Upper lobe of right lung (tissue), 1 donor: ENCODE results near the gene ATP11C. TPM values are rescaled to one million over a fixed set of nuclear protein-coding genes. Genes with fewer than 3 reads are reported as not detected.

Experiments used
- ATAC-seq: fragments of 200-7000 bp; cut with Tn5 transposase; one replicate; pipeline ENCODE4 v1.9.1; 2020; ENCODE audit warnings: mild to moderate bottlenecking, moderate library complexity
- DNase-seq: peaks from one replicate; pipeline ENCODE4 v3.0.0-alpha.2; 2020
- H3K27ac ChIP-seq: fragments of 200-600 bp; one replicate; pipeline ENCODE4 v1.8.0; 2022
- H3K27me3 ChIP-seq: fragments of 200-600 bp; one replicate; pipeline ENCODE4 v1.8.0; 2022; ENCODE audit warnings: mild to moderate bottlenecking
- H3K36me3 ChIP-seq: fragments of 200-600 bp; one replicate; pipeline ENCODE4 v1.8.0; 2022
- H3K4me1 ChIP-seq: fragments of 200-600 bp; one replicate; pipeline ENCODE4 v1.8.0; 2022
- H3K4me3 ChIP-seq: fragments of 200-600 bp; one replicate; pipeline ENCODE4 v1.8.0; 2022; ENCODE audit warnings: mild to moderate bottlenecking
- H3K9me3 ChIP-seq: fragments of 200-600 bp; one replicate; pipeline ENCODE4 v1.8.0; 2022
- CTCF ChIP-seq: fragments of 200-600 bp; IDR thresholded peaks from one replicate; pipeline ENCODE4 v1.8.0; 2022; ENCODE audit warnings: antibody characterized with exemption
- intact Hi-C: fragments of 100-400 bp; cut with DNase I; formaldehyde crosslinking; loops from one replicate; pipeline ENCODE4 v1.11.0; 2022
- total RNA-seq: library from RNA; stranded (reverse); fragmentation: NEBNext Ultra II Directional; extraction: Animal tissue kit (Norgen Biotek cat#: 25700); gene quantifications from one replicate; pipeline ENCODE4 v1.2.1, GENCODE V29; 2021
- donor health status: DM: no; HTN: yes; CAD: no; lungs with severe emphysema.

ATP11C gene
- total RNA-seq, 1 donor from 2014 or later, result 19.6 TPM

- H3K9me3 ChIP-seq, result no peaks in the 10 kb centered on the region
- peak; percentile 13 for TF ChIP-seq CTCF
- intact Hi-C loops, result no loop called here
- no peaks in the 10 kb centered on the region for H3K36me3 ChIP-seq
- DNase-seq (no peak), ATAC-seq (no peak)
- no peaks in the 10 kb centered on the region for H3K4me1 ChIP-seq
- H3K27me3 ChIP-seq, result no peaks in the 10 kb centered on the region
- H3K4me3 ChIP-seq, result no peak overlapping the region
- no peak overlapping the region for H3K27ac ChIP-seq
These were observed 173.2 kb downstream of the ATP11C start for GRCh38 chrX:139759637-139760036.

GRCh38 chrX:139758809-139759208 is 174.0 kb downstream of the ATP11C start:
- Histone ChIP-seq H3K36me3 (no peaks in the 10 kb centered on the region), H3K4me1 (no peaks in the 10 kb centered on the region), H3K27me3 (no peaks in the 10 kb centered on the region), H3K9me3 (no peaks in the 10 kb centered on the region), H3K27ac (no peak overlapping the region), H3K4me3 (no peak overlapping the region)
- no peak for TF ChIP-seq CTCF
- DNase-seq (no peak), ATAC-seq (no peak)
- intact Hi-C loops, result no loop called here

- Histone ChIP-seq H3K4me1 (no peaks in the 10 kb centered on the region), H3K4me3 (no peak overlapping the region), H3K36me3 (no peaks in the 10 kb centered on the region), H3K27ac (no peak overlapping the region), H3K9me3 (no peaks in the 10 kb centered on the region), H3K27me3 (no peaks in the 10 kb centered on the region)
- intact Hi-C loops, result no loop called here
- no peak for DNase-seq
- no peak for TF ChIP-seq CTCF
- no peak for ATAC-seq
These were observed 174.6 kb downstream of the ATP11C start for GRCh38 chrX:139758250-139758649.

GRCh38 chrX:139751053-139751452 is 181.8 kb downstream of the ATP11C start:
- ATAC-seq (no peak), DNase-seq (no peak)
- intact Hi-C loops, result no loop called here
- no peaks in the 10 kb centered on the region for H3K9me3 ChIP-seq
- H3K4me3 ChIP-seq, result no peak overlapping the region
- no peaks in the 10 kb centered on the region for H3K4me1 ChIP-seq
- no peaks in the 10 kb centered on the region for H3K36me3 ChIP-seq
- no peak for TF ChIP-seq CTCF
- H3K27ac ChIP-seq, result no peak overlapping the region
- H3K27me3 ChIP-seq, result no peaks in the 10 kb centered on the region

GRCh38 chrX:139750390-139750789 is 182.5 kb downstream of the ATP11C start:
- H3K4me3 ChIP-seq, result no peak overlapping the region
- H3K36me3 ChIP-seq, result no peaks in the 10 kb centered on the region
- TF ChIP-seq CTCF, result no peak
- H3K4me1 ChIP-seq, result no peaks in the 10 kb centered on the region
- H3K9me3 ChIP-seq, result no peaks in the 10 kb centered on the region
- DNase-seq (no peak), ATAC-seq (no peak)
- H3K27ac ChIP-seq, result no peak overlapping the region
- H3K27me3 ChIP-seq, result no peaks in the 10 kb centered on the region
- intact Hi-C loops, result no loop called here

- no peaks in the 10 kb centered on the region for H3K36me3 ChIP-seq
- no peak overlapping the region for H3K27ac ChIP-seq
- H3K4me1 ChIP-seq, result no peaks in the 10 kb centered on the region
- ATAC-seq, result no peak
- no peak for TF ChIP-seq CTCF
- H3K4me3 ChIP-seq, result no peak overlapping the region
- DNase-seq, result no peak
- intact Hi-C loops, result no loop called here
- no peaks in the 10 kb centered on the region for H3K9me3 ChIP-seq
- H3K27me3 ChIP-seq, result no peaks in the 10 kb centered on the region
These were observed 193.7 kb downstream of the ATP11C start for GRCh38 chrX:139739138-139739537.
